Measurements from ENCODE around the gene TPSAB1.

DNA sequence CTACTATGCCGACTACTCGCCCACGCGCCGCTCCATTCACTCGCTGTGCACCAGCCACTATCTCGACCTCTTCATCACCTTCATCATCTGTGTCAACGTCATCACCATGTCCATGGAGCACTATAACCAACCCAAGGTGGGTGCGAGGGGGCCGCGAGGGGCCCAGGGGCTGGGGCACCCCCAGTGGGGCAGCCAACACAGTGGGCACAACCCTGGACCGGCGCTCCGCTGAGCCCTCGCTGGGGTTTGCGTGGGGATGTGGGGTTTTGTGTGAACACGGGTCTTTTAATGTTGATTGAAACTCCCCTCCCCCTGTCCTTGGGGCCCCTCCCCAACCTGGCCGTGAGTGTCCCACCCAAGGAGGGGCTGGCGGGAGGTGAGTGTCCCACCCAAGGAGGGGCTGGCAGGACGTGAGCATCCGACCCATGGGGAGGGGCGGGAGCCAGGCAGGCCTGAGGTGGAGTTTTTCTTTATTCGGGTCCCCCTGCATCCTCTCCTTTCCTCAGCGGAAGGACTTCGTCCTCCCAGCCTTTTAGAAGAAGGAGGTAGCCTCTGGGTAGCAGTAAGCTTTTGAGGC, 26.6 kb upstream of the TPSAB1 start:
- TF ChIP-seq, protein P1, sequence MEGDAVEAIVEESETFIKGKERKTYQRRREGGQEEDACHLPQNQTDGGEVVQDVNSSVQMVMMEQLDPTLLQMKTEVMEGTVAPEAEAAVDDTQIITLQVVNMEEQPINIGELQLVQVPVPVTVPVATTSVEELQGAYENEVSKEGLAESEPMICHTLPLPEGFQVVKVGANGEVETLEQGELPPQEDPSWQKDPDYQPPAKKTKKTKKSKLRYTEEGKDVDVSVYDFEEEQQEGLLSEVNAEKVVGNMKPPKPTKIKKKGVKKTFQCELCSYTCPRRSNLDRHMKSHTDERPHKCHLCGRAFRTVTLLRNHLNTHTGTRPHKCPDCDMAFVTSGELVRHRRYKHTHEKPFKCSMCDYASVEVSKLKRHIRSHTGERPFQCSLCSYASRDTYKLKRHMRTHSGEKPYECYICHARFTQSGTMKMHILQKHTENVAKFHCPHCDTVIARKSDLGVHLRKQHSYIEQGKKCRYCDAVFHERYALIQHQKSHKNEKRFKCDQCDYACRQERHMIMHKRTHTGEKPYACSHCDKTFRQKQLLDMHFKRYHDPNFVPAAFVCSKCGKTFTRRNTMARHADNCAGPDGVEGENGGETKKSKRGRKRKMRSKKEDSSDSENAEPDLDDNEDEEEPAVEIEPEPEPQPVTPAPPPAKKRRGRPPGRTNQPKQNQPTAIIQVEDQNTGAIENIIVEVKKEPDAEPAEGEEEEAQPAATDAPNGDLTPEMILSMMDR (conservative IDR thresholded peaks at IDR 0.05; ENCODE audit: low read depth, low read length): no peak
- TF ChIP-seq EZH2 (IDR thresholded peaks at IDR 0.05; ENCODE audit: low read length, unreplicated experiment): no peak

All from PC-3 (cell line).